GM23338 (cell line): ENCODE measurements around the gene OOSP2. TPM values are rescaled to one million over a fixed set of nuclear protein-coding genes. Genes with fewer than 3 reads are reported as not detected.

ENCODE experiments used
- CREB1 ChIP-seq: fragments of 250-450 bp; sonication (Bioruptor Pico); IDR thresholded peaks from 2 replicates; pipeline ENCODE4 v1.5.0; 2020; ENCODE audit warnings: low read depth, mild to moderate bottlenecking, moderate library complexity
- EZH2 ChIP-seq: fragments of 200-600 bp; sonication (generic); IDR thresholded peaks from one replicate; pipeline ENCODE4 v1.8.0; 2017; ENCODE audit warnings: antibody characterized with exemption, mild to moderate bottlenecking, low read depth; ENCODE audit not compliant: unreplicated experiment
- JUNB ChIP-seq: IDR thresholded peaks from one replicate; pipeline ENCODE4 v1.6.1; 2016; ENCODE audit warnings: antibody characterized with exemption; ENCODE audit not compliant: unreplicated experiment
- STAT1 ChIP-seq: IDR thresholded peaks from one replicate; pipeline ENCODE4 v1.6.1; 2016; ENCODE audit warnings: antibody characterized with exemption; ENCODE audit not compliant: unreplicated experiment
- ZNF114 ChIP-seq: fragments of 250-450 bp; sonication (Bioruptor Pico); IDR thresholded peaks from 2 replicates; pipeline ENCODE4 v1.5.0; 2020; ENCODE audit warnings: mild to moderate bottlenecking, moderate library complexity
- polyA plus RNA-seq: library from polyadenylated mRNA; unstranded; fragments of >200 nt; fragmentation: Nextera tagmentation; extraction: Ambion mirVana; gene quantifications from 2 replicates; pipeline ENCODE4 v1.2.1, GENCODE V29; 2016
- total RNA-seq: library from RNA; depleted of rRNA; stranded (reverse); fragments of >200 nt; shearing (Covaris generic); gene quantifications from 2 replicates; pipeline ENCODE4 v1.2.3, GENCODE V29; 2014
- TF ChIP-seq, protein P1 (sequence below): fragments of 250-450 bp; sonication (Bioruptor Pico); IDR thresholded peaks from 2 replicates; pipeline ENCODE4 v1.5.0; 2020; ENCODE audit warnings: mild to moderate bottlenecking, moderate library complexity
- TF ChIP-seq, protein P2 (sequence below): IDR thresholded peaks from one replicate; pipeline ENCODE4 v1.6.1; 2018; ENCODE audit warnings: antibody characterized with exemption; ENCODE audit not compliant: unreplicated experiment
- TF ChIP-seq, protein P3 (sequence below): IDR thresholded peaks from 2 replicates; pipeline ENCODE4 v1.6.1; 2016; ENCODE audit warnings: antibody characterized with exemption

Gene OOSP2
- total and polyA plus RNA-seq, 2 experiments from 2014 or later, result not detected

DNA sequence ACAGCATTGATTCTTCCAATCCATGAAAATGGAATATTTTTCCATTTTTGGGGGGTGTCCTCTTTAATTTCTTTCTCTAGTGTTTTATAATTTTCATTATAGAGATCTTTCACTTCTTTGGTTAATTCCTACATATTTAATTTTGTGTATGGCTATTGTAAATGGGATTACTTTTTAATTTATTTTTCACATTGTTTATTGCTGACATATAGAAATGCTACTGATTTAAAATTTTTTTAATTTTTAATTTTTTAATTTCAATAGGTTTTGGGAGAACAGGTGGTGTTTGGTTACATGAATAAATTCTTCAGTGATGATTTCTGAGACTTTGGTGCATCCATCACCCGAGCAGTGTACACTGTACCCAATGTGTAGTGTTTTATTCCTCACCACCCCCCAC is 49.8 kb upstream of the OOSP2 start (continued):
- TF ChIP-seq, protein P1, sequence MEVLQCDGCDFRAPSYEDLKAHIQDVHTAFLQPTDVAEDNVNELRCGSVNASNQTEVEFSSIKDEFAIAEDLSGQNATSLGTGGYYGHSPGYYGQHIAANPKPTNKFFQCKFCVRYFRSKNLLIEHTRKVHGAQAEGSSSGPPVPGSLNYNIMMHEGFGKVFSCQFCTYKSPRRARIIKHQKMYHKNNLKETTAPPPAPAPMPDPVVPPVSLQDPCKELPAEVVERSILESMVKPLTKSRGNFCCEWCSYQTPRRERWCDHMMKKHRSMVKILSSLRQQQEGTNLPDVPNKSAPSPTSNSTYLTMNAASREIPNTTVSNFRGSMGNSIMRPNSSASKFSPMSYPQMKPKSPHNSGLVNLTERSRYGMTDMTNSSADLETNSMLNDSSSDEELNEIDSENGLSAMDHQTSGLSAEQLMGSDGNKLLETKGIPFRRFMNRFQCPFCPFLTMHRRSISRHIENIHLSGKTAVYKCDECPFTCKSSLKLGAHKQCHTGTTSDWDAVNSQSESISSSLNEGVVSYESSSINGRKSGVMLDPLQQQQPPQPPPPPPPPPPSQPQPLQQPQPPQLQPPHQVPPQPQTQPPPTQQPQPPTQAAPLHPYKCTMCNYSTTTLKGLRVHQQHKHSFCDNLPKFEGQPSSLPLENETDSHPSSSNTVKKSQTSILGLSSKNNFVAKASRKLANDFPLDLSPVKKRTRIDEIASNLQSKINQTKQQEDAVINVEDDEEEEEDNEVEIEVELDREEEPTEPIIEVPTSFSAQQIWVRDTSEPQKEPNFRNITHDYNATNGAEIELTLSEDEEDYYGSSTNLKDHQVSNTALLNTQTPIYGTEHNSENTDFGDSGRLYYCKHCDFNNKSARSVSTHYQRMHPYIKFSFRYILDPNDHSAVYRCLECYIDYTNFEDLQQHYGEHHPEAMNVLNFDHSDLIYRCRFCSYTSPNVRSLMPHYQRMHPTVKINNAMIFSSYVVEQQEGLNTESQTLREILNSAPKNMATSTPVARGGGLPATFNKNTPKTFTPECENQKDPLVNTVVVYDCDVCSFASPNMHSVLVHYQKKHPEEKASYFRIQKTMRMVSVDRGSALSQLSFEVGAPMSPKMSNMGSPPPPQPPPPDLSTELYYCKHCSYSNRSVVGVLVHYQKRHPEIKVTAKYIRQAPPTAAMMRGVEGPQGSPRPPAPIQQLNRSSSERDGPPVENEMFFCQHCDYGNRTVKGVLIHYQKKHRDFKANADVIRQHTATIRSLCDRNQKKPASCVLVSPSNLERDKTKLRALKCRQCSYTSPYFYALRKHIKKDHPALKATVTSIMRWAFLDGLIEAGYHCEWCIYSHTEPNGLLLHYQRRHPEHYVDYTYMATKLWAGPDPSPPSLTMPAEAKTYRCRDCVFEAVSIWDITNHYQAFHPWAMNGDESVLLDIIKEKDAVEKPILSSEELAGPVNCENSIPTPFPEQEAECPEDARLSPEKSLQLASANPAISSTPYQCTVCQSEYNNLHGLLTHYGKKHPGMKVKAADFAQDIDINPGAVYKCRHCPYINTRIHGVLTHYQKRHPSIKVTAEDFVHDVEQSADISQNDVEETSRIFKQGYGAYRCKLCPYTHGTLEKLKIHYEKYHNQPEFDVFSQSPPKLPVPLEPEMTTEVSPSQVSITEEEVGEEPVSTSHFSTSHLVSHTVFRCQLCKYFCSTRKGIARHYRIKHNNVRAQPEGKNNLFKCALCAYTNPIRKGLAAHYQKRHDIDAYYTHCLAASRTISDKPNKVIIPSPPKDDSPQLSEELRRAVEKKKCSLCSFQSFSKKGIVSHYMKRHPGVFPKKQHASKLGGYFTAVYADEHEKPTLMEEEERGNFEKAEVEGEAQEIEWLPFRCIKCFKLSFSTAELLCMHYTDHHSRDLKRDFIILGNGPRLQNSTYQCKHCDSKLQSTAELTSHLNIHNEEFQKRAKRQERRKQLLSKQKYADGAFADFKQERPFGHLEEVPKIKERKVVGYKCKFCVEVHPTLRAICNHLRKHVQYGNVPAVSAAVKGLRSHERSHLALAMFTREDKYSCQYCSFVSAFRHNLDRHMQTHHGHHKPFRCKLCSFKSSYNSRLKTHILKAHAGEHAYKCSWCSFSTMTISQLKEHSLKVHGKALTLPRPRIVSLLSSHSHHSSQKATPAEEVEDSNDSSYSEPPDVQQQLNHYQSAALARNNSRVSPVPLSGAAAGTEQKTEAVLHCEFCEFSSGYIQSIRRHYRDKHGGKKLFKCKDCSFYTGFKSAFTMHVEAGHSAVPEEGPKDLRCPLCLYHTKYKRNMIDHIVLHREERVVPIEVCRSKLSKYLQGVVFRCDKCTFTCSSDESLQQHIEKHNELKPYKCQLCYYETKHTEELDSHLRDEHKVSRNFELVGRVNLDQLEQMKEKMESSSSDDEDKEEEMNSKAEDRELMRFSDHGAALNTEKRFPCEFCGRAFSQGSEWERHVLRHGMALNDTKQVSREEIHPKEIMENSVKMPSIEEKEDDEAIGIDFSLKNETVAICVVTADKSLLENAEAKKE, result no peak
- TF ChIP-seq, protein P2, sequence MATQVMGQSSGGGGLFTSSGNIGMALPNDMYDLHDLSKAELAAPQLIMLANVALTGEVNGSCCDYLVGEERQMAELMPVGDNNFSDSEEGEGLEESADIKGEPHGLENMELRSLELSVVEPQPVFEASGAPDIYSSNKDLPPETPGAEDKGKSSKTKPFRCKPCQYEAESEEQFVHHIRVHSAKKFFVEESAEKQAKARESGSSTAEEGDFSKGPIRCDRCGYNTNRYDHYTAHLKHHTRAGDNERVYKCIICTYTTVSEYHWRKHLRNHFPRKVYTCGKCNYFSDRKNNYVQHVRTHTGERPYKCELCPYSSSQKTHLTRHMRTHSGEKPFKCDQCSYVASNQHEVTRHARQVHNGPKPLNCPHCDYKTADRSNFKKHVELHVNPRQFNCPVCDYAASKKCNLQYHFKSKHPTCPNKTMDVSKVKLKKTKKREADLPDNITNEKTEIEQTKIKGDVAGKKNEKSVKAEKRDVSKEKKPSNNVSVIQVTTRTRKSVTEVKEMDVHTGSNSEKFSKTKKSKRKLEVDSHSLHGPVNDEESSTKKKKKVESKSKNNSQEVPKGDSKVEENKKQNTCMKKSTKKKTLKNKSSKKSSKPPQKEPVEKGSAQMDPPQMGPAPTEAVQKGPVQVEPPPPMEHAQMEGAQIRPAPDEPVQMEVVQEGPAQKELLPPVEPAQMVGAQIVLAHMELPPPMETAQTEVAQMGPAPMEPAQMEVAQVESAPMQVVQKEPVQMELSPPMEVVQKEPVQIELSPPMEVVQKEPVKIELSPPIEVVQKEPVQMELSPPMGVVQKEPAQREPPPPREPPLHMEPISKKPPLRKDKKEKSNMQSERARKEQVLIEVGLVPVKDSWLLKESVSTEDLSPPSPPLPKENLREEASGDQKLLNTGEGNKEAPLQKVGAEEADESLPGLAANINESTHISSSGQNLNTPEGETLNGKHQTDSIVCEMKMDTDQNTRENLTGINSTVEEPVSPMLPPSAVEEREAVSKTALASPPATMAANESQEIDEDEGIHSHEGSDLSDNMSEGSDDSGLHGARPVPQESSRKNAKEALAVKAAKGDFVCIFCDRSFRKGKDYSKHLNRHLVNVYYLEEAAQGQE, result no peak
- TF ChIP-seq JUNB (no peak), ZNF114 (CRISPR knock-in tag) (no peak), STAT1 (no peak), CREB1 (CRISPR knock-in tag) (no peak), EZH2 (no peak)
- TF ChIP-seq, protein P3, sequence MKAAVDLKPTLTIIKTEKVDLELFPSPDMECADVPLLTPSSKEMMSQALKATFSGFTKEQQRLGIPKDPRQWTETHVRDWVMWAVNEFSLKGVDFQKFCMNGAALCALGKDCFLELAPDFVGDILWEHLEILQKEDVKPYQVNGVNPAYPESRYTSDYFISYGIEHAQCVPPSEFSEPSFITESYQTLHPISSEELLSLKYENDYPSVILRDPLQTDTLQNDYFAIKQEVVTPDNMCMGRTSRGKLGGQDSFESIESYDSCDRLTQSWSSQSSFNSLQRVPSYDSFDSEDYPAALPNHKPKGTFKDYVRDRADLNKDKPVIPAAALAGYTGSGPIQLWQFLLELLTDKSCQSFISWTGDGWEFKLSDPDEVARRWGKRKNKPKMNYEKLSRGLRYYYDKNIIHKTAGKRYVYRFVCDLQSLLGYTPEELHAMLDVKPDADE, result no peak
